NCI-H146 treated with DMSO at 0.1 percent for 48 hours (cell line): ENCODE measurements around the gene TCL1A.
"Not testable (repeated sequence)": the region's sequence is repeated elsewhere in the genome, so short reads cannot be mapped to it uniquely, and the experiment has no call there.

Experiments used
- DNase-seq: peaks from one replicate; lab custom pipeline; 2025; ENCODE audit not compliant: unreplicated experiment; lab: John Stamatoyannopoulos, UW

TCL1A gene

GRCh38 chr14:95679148-95679815 lies 34.6 kb downstream of the TCL1A start:
- DNase-seq, result peak; percentile 7

GRCh38 chr14:95677179-95677835 lies 36.6 kb downstream of the TCL1A start:
- no peak for DNase-seq

DNA sequence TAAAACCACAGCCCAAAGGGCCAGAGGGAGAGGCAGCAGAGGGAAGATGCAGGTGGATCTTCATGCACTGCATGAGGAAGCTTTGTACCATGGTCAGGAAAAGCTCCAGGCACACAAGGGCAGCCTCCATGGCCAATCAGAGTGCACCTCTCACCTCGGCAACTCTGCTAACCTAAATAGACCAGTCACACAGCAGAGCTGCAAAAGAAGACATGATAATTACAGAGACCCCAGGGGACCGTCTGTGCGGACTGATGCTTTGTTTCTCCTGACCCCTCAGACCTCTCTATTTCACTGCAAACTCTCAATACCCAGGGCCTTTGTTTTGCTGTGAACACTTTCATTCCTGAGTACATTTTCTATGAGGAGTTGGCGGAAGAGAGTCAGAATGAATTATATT lies 38.4 kb downstream of the TCL1A start:
- DNase-seq, result peak; percentile 80

GRCh38 chr14:95674613-95675012 lies 39.3 kb downstream of the TCL1A start:
- no peak for DNase-seq

DNA sequence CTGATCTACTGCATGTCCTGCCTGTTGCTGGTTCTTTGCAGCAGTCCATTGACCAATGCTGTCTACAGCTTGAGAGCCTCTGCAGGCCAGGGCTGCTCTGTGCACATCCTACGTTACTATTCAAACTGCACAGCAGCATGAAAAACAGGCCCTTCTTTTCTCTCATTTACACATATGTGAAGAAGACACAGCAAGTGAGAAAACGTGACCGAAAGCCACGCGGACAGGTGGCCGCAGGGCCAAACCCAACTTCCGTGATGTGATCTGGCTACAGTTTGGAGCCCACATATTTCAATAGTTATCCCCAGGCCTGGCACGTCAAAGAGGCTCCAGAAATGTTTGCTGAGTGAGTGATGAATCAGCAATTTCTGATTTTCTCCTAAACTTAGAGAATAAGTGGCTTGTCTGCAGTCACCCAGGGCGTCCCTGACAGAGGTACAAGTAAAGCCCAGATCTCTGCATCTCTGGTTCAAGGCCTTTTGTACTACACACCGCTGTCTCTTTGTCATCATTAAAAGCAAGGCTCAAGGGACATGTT lies 45.6 kb downstream of the TCL1A start:
- DNase-seq, result no peak

GRCh38 chr14:95667249-95667693 lies 46.7 kb downstream of the TCL1A start:
- DNase-seq, result peak; percentile 71

DNA sequence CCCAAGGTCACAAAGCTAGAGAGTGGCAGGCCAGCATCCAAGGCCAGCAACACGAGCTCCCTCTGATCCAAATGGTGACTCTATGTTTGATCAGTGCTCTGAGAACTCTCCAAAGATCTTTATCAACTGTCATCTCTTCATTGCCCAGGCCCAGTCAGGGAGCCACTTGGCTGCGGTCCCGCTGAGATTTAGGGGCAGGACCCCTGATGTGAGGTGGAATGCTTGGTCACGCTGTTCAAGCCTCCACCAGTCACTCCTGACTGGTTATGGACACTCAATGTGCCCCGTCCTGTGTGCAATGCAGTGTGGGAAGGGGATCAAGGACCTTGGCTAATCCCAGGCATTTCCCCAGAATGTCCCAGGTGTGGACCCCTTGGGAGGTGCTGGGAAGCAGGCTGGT lies 47.5 kb downstream of the TCL1A start:
- DNase-seq, result no peak

DNA sequence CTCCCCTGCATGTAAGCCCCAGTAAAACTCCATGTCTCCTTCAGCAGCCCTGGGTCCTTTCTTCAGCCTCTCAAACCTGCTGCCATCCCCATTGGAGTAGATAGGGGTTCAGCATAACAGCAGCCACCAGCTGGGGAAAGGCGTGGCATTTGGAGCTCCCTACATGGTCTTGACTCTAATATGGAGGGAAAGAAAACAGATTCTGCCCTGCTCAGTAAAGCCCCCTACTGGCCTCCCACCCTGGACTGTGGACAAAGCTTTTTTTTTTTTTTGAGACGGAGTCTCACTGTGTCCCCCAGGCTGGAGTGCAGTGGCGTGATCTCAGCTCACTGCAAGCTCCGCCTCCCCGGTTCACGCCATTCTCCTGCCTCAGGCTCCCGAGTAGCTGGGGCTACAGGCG lies 48.4 kb downstream of the TCL1A start:
- DNase-seq, result not testable (repeated sequence)

- DNase-seq, result no peak
Observed at GRCh38 chr14:95664546-95664945, 49.4 kb downstream of the TCL1A start.

DNA sequence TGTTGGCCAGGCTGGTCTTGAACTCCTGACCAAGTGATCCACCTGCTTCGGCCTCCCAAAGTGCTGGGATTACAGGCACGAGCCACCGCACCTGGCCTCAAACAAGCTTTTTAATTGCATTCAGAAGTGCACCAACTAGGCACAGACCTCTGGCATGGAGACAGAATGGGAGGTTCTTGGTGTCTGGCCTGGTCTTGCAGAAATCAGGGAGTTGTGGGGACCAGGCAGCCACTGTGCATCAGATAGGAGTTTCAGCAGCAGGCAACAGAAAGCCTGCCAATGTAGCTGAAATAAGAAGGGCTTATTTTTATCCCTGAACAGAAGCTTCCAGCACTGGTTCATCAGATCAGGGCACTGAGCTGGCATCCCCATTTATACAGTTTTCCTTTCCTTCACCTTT lies 49.9 kb downstream of the TCL1A start:
- DNase-seq, result no peak

DNA sequence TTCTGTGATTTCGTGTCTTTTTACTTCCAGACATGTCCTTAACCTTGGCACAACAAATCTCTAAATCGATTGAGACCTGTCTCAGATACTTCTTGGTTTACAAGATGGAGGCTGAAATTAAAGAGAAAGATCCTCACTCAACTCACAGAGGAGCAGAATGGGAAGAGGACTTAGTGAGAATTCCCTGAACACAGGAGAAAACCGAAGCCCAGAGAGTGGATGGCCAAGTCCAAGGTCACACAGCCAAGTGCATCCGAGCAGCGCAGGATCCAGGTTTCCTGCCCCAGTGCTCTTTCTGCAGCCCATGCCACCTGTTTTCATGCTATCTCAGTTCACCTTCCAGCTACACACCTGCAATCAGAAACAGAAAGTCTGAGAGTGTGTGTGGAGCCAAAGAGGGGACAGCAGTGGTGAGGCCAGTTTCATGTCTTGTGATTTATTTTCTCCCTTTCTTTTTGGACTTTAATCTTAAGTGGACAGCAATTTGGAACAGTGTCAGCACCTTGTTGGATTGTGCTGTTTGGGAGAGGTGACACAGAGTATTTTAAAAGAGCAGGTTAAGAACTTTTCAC lies 50.6 kb downstream of the TCL1A start:
- no peak for DNase-seq

DNA sequence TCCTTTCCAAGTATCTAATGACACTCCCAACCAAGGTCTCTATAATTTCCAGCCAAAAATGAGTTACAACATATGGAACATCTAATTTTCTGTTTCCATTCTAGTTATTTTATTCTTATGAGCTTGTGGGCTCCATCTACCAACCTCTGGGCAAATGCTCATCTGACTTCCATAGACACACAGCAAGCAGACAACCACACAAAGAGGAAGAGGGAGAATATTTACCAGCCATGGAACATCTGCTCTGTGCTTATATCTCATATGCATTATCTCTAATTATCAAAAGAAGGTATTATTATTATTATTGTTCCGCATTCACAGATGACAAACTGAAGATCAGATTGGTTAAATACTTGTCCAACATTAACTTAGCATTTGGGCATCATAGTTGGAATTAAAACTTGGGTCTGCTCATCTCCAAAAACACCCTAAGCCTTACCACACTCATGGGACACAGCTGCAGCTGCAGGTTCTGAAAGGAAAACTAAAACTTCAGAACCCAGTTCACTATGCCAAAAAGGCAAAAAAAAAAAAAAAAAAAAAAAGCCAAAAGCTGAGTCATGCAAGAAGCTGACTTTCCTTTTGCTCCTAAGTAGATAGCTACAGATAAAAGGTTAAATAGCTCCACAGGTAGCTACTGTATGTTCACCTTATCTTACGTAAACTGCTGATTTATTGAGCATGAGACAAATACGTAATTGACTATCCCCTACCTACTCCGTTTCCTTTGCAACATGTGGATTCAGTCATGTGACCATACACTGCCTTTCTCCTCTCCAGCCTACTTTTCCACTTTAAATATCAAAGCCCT lies 51.3 kb downstream of the TCL1A start:
- peak; percentile 82 for DNase-seq

DNA sequence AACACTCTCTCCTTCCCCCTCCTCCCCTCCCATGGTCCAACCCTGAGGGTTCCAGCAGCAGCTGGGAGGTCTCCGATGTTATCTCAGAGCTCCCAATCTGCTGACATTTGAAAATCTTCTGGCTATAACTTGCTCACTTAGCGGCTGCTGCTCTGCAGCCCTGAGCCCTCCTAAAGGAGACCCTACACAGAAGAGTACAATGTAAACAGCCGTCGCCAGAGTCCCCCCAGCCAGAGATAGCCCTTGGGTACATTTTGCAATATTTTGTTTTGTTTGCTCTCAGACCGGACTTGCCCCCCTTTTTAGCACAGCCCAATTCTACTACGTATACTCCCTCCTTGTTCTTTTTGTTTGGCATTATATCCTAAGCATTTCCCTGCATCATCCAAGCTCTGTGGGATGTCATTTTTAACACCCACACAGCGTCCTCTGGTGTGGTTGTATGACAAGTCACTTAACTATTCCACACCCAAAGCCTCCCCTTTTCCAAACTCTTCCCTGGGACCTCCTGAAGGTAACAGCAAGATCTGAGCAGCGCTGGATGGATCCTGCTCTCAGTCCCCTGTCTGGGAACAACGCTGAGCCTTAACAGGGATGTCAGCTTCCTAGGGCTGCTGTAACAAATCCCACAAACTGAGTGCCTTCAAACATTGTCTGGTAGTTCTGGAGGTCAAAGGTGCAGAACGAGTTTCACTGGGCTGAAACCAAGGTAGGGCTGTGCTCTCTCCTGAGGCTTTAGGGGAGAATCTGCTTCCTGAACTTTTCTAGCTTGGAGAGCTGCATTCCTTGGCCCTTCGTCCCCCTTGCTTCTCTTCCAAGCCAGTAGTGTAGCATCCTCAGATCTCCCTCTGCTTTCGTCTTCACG lies 53.0 kb downstream of the TCL1A start:
- DNase-seq, result no peak

- no peak for DNase-seq
Observed at GRCh38 chr14:95659990-95660385, 53.9 kb downstream of the TCL1A start.
